ENCODE data around the gene BCL2L12. TPM values are rescaled to one million over a fixed set of nuclear protein-coding genes. Genes with fewer than 3 reads are reported as not detected.

Gene BCL2L12
- total RNA-seq, 4 donors from 2014 or later: 4.7 to 6.8 (median 5.8) TPM

GRCh38 chr19:49685845-49686332 is 20.2 kb downstream of the BCL2L12 start:
- H3K27ac ChIP-seq: no peak overlapping the region
- DNase-seq (ENCODE audit: low spot score in 2 of 2): no peak
- no peak overlapping the region for H3K4me3 ChIP-seq
- H3K9me3 ChIP-seq: no peaks in the 10 kb centered on the region
- H3K27me3 ChIP-seq: peaks cover 0 to 15% of the 10 kb centered on the region in 2 donors
- whole genome bisulfite sequencing, 2 donors: 74 to 80% methylated on average over 23 of the region's 23 CpGs
- no peak for TF ChIP-seq POLR2A (IDR thresholded peaks at IDR 0.05)
- no peak for TF ChIP-seq CTCF (IDR thresholded peaks at IDR 0.05)
- no peak for TF ChIP-seq EP300 (IDR thresholded peaks at IDR 0.05)
- peaks cover 0 to 80% (median 30%) of the 10 kb centered on the region in 3 donors for H3K36me3 ChIP-seq
- H3K4me1 ChIP-seq: peaks cover 0 to 24% (median 8%) of the 10 kb centered on the region in 4 donors

GRCh38 chr19:49686503-49687088 is 20.9 kb downstream of the BCL2L12 start:
- no peak for TF ChIP-seq POLR2A (IDR thresholded peaks at IDR 0.05)
- TF ChIP-seq CTCF (IDR thresholded peaks at IDR 0.05): no peak
- no peak for TF ChIP-seq EP300 (IDR thresholded peaks at IDR 0.05)
- H3K27me3 ChIP-seq: peaks cover 0 to 22% of the 10 kb centered on the region in 2 donors
- H3K36me3 ChIP-seq: peaks cover 0 to 73% (median 29%) of the 10 kb centered on the region in 3 donors
- no peak for DNase-seq (ENCODE audit: low spot score in 2 of 2)
- peak overlapping the region in 1 of 4 donors; percentile 29 for H3K27ac ChIP-seq
- H3K4me3 ChIP-seq: no peak overlapping the region
- no peaks in the 10 kb centered on the region for H3K9me3 ChIP-seq
- H3K4me1 ChIP-seq: peaks cover 0 to 25% (median 9%) of the 10 kb centered on the region in 4 donors
- 86 to 100% methylated on average over 6 to 19 of the region's 27 CpGs for WGBS, 2 donors

- no peak for DNase-seq (ENCODE audit: low spot score in 2 of 2)
- Histone ChIP-seq H3K27ac (peak overlapping the region in 1 of 4 donors; percentile 29), H3K27me3 (peaks cover 0 to 27% of the 10 kb centered on the region in 2 donors), H3K4me1 (peaks cover 0 to 27% (median 10%) of the 10 kb centered on the region in 4 donors), H3K9me3 (no peaks in the 10 kb centered on the region), H3K36me3 (peaks cover 0 to 68% (median 23%) of the 10 kb centered on the region in 3 donors), H3K4me3 (no peak overlapping the region)
- TF ChIP-seq EP300 (IDR thresholded peaks at IDR 0.05): no peak
- no peak for TF ChIP-seq CTCF (IDR thresholded peaks at IDR 0.05)
- TF ChIP-seq POLR2A (IDR thresholded peaks at IDR 0.05): no peak
- 65 to 69% methylated on average over 7 to 12 of the region's 12 CpGs for WGBS, 2 donors
Measured at GRCh38 chr19:49687150-49687549, 21.4 kb downstream of the BCL2L12 start.

- Histone ChIP-seq H3K27ac (peak overlapping the region in 1 of 4 donors; percentile 57), H3K4me1 (peaks cover 0 to 27% (median 10%) of the 10 kb centered on the region in 4 donors), H3K27me3 (peaks cover 0 to 33% of the 10 kb centered on the region in 2 donors), H3K4me3 (peak overlapping the region in 1 of 4 donors; percentile 49), H3K9me3 (no peaks in the 10 kb centered on the region), H3K36me3 (peaks cover 0 to 62% (median 19%) of the 10 kb centered on the region in 3 donors)
- TF ChIP-seq EP300 (IDR thresholded peaks at IDR 0.05) (no peak), POLR2A (IDR thresholded peaks at IDR 0.05) (no peak), CTCF (IDR thresholded peaks at IDR 0.05) (no peak)
- 63 to 74% methylated on average over 22 to 26 of the region's 26 CpGs for WGBS, 2 donors
- DNase-seq (ENCODE audit: low spot score in 2 of 2): no peak
Measured at GRCh38 chr19:49687566-49688316, 22.0 kb downstream of the BCL2L12 start.
